ENCODE results near the gene CATSPERD. TPM values are rescaled to one million over a fixed set of nuclear protein-coding genes. Genes with fewer than 3 reads are reported as not detected.

The CATSPERD gene
- total RNA-seq, 2 experiments from 2014 or later, result not detected

- peaks cover 57% of the 10 kb centered on the region for H3K36me3 ChIP-seq (ENCODE audit: insufficient read depth, low read length)
- POLR2A ChIA-PET, result interaction anchor here (2.8 to 3.6 kb wide), 4 partner anchors 15 to 167 kb away, joined by 15 to 23 read pairs (median 18); partner anchors contain the start of genes CATSPERD, LONP1, NDUFA11 and SAFB
- peak overlapping the region; percentile 54 for H3K4me3 Mint-ChIP-seq
- no peaks in the 10 kb centered on the region for H3K9me3 Mint-ChIP-seq
- no peaks in the 10 kb centered on the region for H3K27me3 ChIP-seq (ENCODE audit: control insufficient read depth in 1 of 2, insufficient read depth in 2 of 2, low read length in 2 of 2)
- peaks cover 26% of the 10 kb centered on the region for H3K4me1 ChIP-seq (ENCODE audit: insufficient read depth, low read length)
- H3K4me3 ChIP-seq (ENCODE audit: low read length), result no peak overlapping the region
- intact Hi-C loops (cut with DNase I, micrococcal nuclease), result no loop called here
- TF ChIP-seq CTCF (IDR thresholded peaks at IDR 0.05), result no peak
- no peaks in the 10 kb centered on the region for H3K9me3 ChIP-seq (ENCODE audit: control insufficient read depth in 1 of 2, insufficient read depth in 1 of 2, low read length in 2 of 2)
- peaks cover 45% of the 10 kb centered on the region for H3K36me3 Mint-ChIP-seq (ENCODE audit: low read depth)
- no peak overlapping the region for H3K27ac Mint-ChIP-seq
- H3K27me3 Mint-ChIP-seq, result no peaks in the 10 kb centered on the region
- H3K4me1 Mint-ChIP-seq (ENCODE audit: low read depth), result peaks cover 15% of the 10 kb centered on the region
- CTCF ChIA-PET, result no interaction called here
- H3K27ac ChIP-seq (ENCODE audit: low read depth in 1 of 2, low read length in 2 of 2), result no peak overlapping the region
- DNase-seq (peak in 1 of 14 experiments; percentile 54), ATAC-seq (ENCODE audit: poor library complexity) (no peak)
Observed at GRCh38 chr19:5789351-5789761, 68.9 kb downstream of the CATSPERD start.

- H3K36me3 Mint-ChIP-seq (ENCODE audit: low read depth), result peaks cover 45% of the 10 kb centered on the region
- peak overlapping the region; percentile 69 for H3K4me3 ChIP-seq (ENCODE audit: low read length)
- POLR2A ChIA-PET, result interaction anchor here (1.0 to 3.6 kb wide), 7 partner anchors 14 to 1543 kb away, joined by 4 to 23 read pairs (median 15); partner anchors contain the start of genes CATSPERD, LONP1, NDUFA11 and SAFB
- H3K27ac ChIP-seq (ENCODE audit: low read depth in 1 of 2, low read length in 2 of 2), result peak overlapping the region in 1 of 2 donors; percentile 96
- H3K36me3 ChIP-seq (ENCODE audit: insufficient read depth, low read length), result peaks cover 50% of the 10 kb centered on the region
- CTCF ChIA-PET, result interaction anchor here (6.2 kb wide), 1 partner anchor 14 kb away, joined by 37 read pairs; the partner anchor contains the start of gene NRTN
- H3K9me3 ChIP-seq (ENCODE audit: control insufficient read depth in 1 of 2, insufficient read depth in 1 of 2, low read length in 2 of 2), result no peaks in the 10 kb centered on the region
- H3K4me1 ChIP-seq (ENCODE audit: insufficient read depth, low read length), result peaks cover 26% of the 10 kb centered on the region
- peak overlapping the region; percentile 96 for H3K4me3 Mint-ChIP-seq
- no peaks in the 10 kb centered on the region for H3K9me3 Mint-ChIP-seq
- H3K4me1 Mint-ChIP-seq (ENCODE audit: low read depth), result peaks cover 15% of the 10 kb centered on the region
- H3K27me3 Mint-ChIP-seq, result no peaks in the 10 kb centered on the region
- intact Hi-C loops (cut with DNase I, micrococcal nuclease), result loop anchor here (1.0 to 5.0 kb wide), 7 partner anchors 37 to 168 kb away; partner anchors contain the start of genes CATSPERD (in 2 of the 2), LONP1 (in 2 of the 2), SAFB (in 2 of the 2) and SAFB2 (in 2 of the 2)
- H3K27ac Mint-ChIP-seq, result peak overlapping the region; percentile 97
- DNase-seq (peak in 1 of 14 experiments; percentile 52), ATAC-seq (ENCODE audit: poor library complexity) (no peak)
- TF ChIP-seq CTCF (IDR thresholded peaks at IDR 0.05), result no peak
- no peaks in the 10 kb centered on the region for H3K27me3 ChIP-seq (ENCODE audit: control insufficient read depth in 1 of 2, insufficient read depth in 2 of 2, low read length in 2 of 2)
Observed at GRCh38 chr19:5789886-5790558, 69.6 kb downstream of the CATSPERD start.

GRCh38 chr19:5790559-5791520 lies 70.4 kb downstream of the CATSPERD start, which contains the start of gene DUS3L:
Gene DUS3L (minus strand): TSS chr19:5791163. CDS start chr19:5791141, 22 bp downstream.
- ChIA-PET POLR2A (interaction anchor here (0.9 to 3.6 kb wide), 9 partner anchors 13 to 1544 kb away, joined by 3 to 23 read pairs (median 15); partner anchors contain the start of genes CATSPERD, LONP1, NDUFA11 and SAFB), CTCF (interaction anchor here (6.2 kb wide), 1 partner anchor 13 kb away, joined by 37 read pairs; the partner anchor contains the start of gene NRTN)
- peak within 1 kb of the TSS; percentile 97 for H3K27ac Mint-ChIP-seq
- H3K4me3 Mint-ChIP-seq, result peak within 1 kb of the TSS; percentile 96
- peak within 1 kb of the TSS; percentile 69 for H3K4me3 ChIP-seq (ENCODE audit: low read length)
- no peaks in the 10 kb centered on the region for H3K27me3 ChIP-seq (ENCODE audit: control insufficient read depth in 1 of 2, insufficient read depth in 2 of 2, low read length in 2 of 2)
- H3K27me3 Mint-ChIP-seq, result no peaks in the 10 kb centered on the region
- H3K4me1 Mint-ChIP-seq (ENCODE audit: low read depth), result peaks cover 15% of the 10 kb centered on the region
- no peaks in the 10 kb centered on the region for H3K9me3 ChIP-seq (ENCODE audit: control insufficient read depth in 1 of 2, insufficient read depth in 1 of 2, low read length in 2 of 2)
- ATAC-seq (ENCODE audit: poor library complexity) (peak; percentile 93), DNase-seq (peak; percentile 91 to 99 (median 94))
- peaks cover 26% of the 10 kb centered on the region for H3K4me1 ChIP-seq (ENCODE audit: insufficient read depth, low read length)
- H3K27ac ChIP-seq (ENCODE audit: low read depth in 1 of 2, low read length in 2 of 2), result peak within 1 kb of the TSS; percentile 96 to 97
- H3K36me3 ChIP-seq (ENCODE audit: insufficient read depth, low read length), result peaks cover 42% of the 10 kb centered on the region
- intact Hi-C loops (cut with DNase I, micrococcal nuclease), result loop anchor here (1.0 to 5.0 kb wide), 8 partner anchors 13 to 169 kb away; partner anchors contain the start of genes CATSPERD (in 2 of the 2), LONP1 (in 2 of the 2), SAFB (in 2 of the 2) and SAFB2 (in 2 of the 2)
- no peaks in the 10 kb centered on the region for H3K9me3 Mint-ChIP-seq
- peaks cover 41% of the 10 kb centered on the region for H3K36me3 Mint-ChIP-seq (ENCODE audit: low read depth)
- no peak for TF ChIP-seq CTCF (IDR thresholded peaks at IDR 0.05)

Data from CD4-positive, alpha-beta T cell (primary cell).